ENCODE results near the gene LSM7.

GRCh38 chr19:2336528-2337328, 8.3 kb upstream of the LSM7 start:
- TF ChIP-seq EZH2phosphoT487 (IDR thresholded peaks at IDR 0.05; ENCODE audit: insufficient read depth, low read depth) (no peak), EZH2 (IDR thresholded peaks at IDR 0.05; ENCODE audit: insufficient read depth, poor library complexity, severe bottlenecking) (no peak)

Data from GM23248 (cell line).